Endothelial cell of umbilical vein (primary cell): ENCODE data around the gene RNF213. TPM values are rescaled to one million over a fixed set of nuclear protein-coding genes. Genes with fewer than 3 reads are reported as not detected.

Experiments used
- BruUV-seq: library from RNA; stranded (reverse); fragments of 400-500 nt; replicated peaks from 2 replicates; lab custom pipeline; 2021; lab: Mats Ljungman, UMichigan
- CTCF ChIA-PET: fragments of 300-600, 350-600 bp; sonication (Branson Sonifier 250); formaldehyde crosslinking; loops from one replicate; lab custom pipeline; 2021; ENCODE audit warnings: antibody characterized with exemption, inconsistent platforms; lab: Charles Lee
- POLR2A ChIA-PET: fragments of 300-600, 350-600 bp; sonication (Branson Sonifier 250); formaldehyde crosslinking; loops from one replicate; lab custom pipeline; 2021; ENCODE audit warnings: antibody characterized with exemption, inconsistent platforms; lab: Charles Lee
- DNase-seq: peaks from one replicate; pipeline ENCODE4 v3.0.0-alpha.2; 2011; ENCODE audit warnings: low read depth, low spot score
- FAIRE-seq: peaks from 2 replicates; lab custom pipeline; 2011; peaks lifted over from hg19 to GRCh38; lab: Jason Lieb, UNC
- H2AFZ ChIP-seq: 2 replicates; pipeline ENCODE4 v1.6.0; 2012; ENCODE audit warnings: low read depth, low read length, control low read depth, inconsistent platforms
- H3K27ac ChIP-seq: 2 replicates; pipeline ENCODE4 v1.5.1; 2011; ENCODE audit warnings: low read depth, mild to moderate bottlenecking, control low read depth, low read length, moderate library complexity; ENCODE audit not compliant: insufficient read depth
- H3K27me3 ChIP-seq, 2 experiments: 2 replicates each; pipeline versions ENCODE4 v1.6.0 to v1.6.1; 2011; ENCODE audit warnings: low read length in 2 of 2, mixed read lengths in 1 of 2; ENCODE audit not compliant: control insufficient read depth in 2 of 2, insufficient read depth in 2 of 2
- H3K36me3 ChIP-seq, 2 experiments: 2 replicates in 1 of 2; 3 replicates in 1 of 2; pipeline ENCODE4 v1.5.1; 2011; ENCODE audit warnings: low read length in 2 of 2, mild to moderate bottlenecking in 1 of 2, moderate library complexity in 1 of 2; ENCODE audit not compliant: control insufficient read depth in 2 of 2, insufficient read depth in 2 of 2; ENCODE audit errors: extremely low read depth in 1 of 2
- H3K4me1 ChIP-seq: 3 replicates; pipeline ENCODE4 v1.5.1; 2011; ENCODE audit warnings: mild to moderate bottlenecking, low read length; ENCODE audit not compliant: control insufficient read depth, insufficient read depth; ENCODE audit errors: extremely low read depth
- H3K4me2 ChIP-seq: 2 replicates; pipeline ENCODE4 v1.6.1; 2011; ENCODE audit warnings: low read length, control low read depth, mixed read lengths; ENCODE audit not compliant: insufficient read depth
- H3K4me3 ChIP-seq, 3 experiments: fragments of 200-600 bp in 1 of 3; sonication (generic), shearing (Covaris generic) in 1 of 3; replicated peaks in 1 of 3; 2 replicates each; pipeline ENCODE4 v1.5.1; 2011 to 2016; ENCODE audit warnings: control low read depth in 3 of 3, low read length in 3 of 3, mild to moderate bottlenecking in 2 of 3, inconsistent platforms in 1 of 3, low read depth in 1 of 3, moderate library complexity in 1 of 3; ENCODE audit not compliant: insufficient read depth in 1 of 3
- H3K79me2 ChIP-seq: 2 replicates; pipeline ENCODE4 v1.6.0; 2012; ENCODE audit warnings: low read length, inconsistent platforms; ENCODE audit not compliant: control insufficient read depth, insufficient read depth
- H3K9ac ChIP-seq: replicated peaks from 2 replicates; pipeline ENCODE3; 2011; ENCODE audit warnings: low read length, control low read depth; ENCODE audit not compliant: insufficient read depth; ENCODE audit errors: extremely low read depth
- H3K9me1 ChIP-seq: replicated peaks from 3 replicates; pipeline ENCODE4 v1.6.0; 2011; ENCODE audit warnings: mild to moderate bottlenecking, low read length; ENCODE audit not compliant: control insufficient read depth, insufficient read depth; ENCODE audit errors: extremely low read depth
- H3K9me3 ChIP-seq: replicated peaks from 2 replicates; pipeline ENCODE4 v1.5.1; 2012; ENCODE audit warnings: low read length, inconsistent platforms; ENCODE audit not compliant: control insufficient read depth, insufficient read depth
- H4K20me1 ChIP-seq: replicated peaks from 2 replicates; pipeline ENCODE3; 2011; ENCODE audit warnings: mild to moderate bottlenecking, low read length; ENCODE audit not compliant: control insufficient read depth, insufficient read depth; ENCODE audit errors: extremely low read depth
- EZH2 ChIP-seq: IDR thresholded peaks from 2 replicates; pipeline ENCODE4 v1.6.1; 2012; ENCODE audit warnings: borderline replicate concordance, low read depth, mild to moderate bottlenecking, moderate library complexity, low read length, inconsistent platforms; ENCODE audit not compliant: severe bottlenecking
- FOS ChIP-seq: IDR thresholded peaks from 2 replicates; pipeline ENCODE4 v1.6.1; 2011; ENCODE audit warnings: mild to moderate bottlenecking, low read length, moderate library complexity, borderline replicate concordance; ENCODE audit not compliant: insufficient read depth
- GATA2 ChIP-seq: IDR thresholded peaks from 2 replicates; pipeline ENCODE4 v1.7.0; 2011; ENCODE audit warnings: low read depth, mild to moderate bottlenecking, moderate library complexity, mixed read lengths, low read length; ENCODE audit not compliant: insufficient read length, insufficient read depth
- JUN ChIP-seq: IDR thresholded peaks from 2 replicates; pipeline ENCODE4 v1.6.1; 2011; ENCODE audit warnings: borderline replicate concordance, low read depth; ENCODE audit not compliant: insufficient read length, insufficient read depth
- MYC ChIP-seq: IDR thresholded peaks from one replicate; pipeline ENCODE4 v1.6.1; 2011; ENCODE audit warnings: mild to moderate bottlenecking, low read depth, low read length
- POLR2A ChIP-seq: IDR thresholded peaks from 2 replicates; pipeline ENCODE4 v1.6.1; 2012; ENCODE audit warnings: low read depth, mild to moderate bottlenecking, control low read depth, low read length
- POLR2AphosphoS5 ChIP-seq: IDR thresholded peaks from 2 replicates; pipeline ENCODE4 v1.6.1; 2012; ENCODE audit warnings: low read depth, mild to moderate bottlenecking, control low read depth, low read length, moderate library complexity; ENCODE audit not compliant: insufficient read depth
- dilution Hi-C: fragments of 300-500 bp; cut with MboI; formaldehyde crosslinking; loops from one replicate; pipeline ENCODE4 v1.15.0; 2019; ENCODE audit warnings: low sequenced_read_pairs; ENCODE audit not compliant: extremely low pct_ligation_motif_present
- intact Hi-C: fragments of 100-400 bp; cut with micrococcal nuclease; formaldehyde crosslinking; loops from one replicate; pipeline ENCODE4 v1.10.0; 2022
- polyA plus RNA-seq, 4 experiments: library from polyadenylated mRNA; depleted of rRNA in 3 of 4; stranded (reverse) in 3 of 4; unstranded in 1 of 4; fragments of >200 nt; gene quantifications; 2 replicates each; pipeline versions ENCODE4 v1.2.1 to v1.2.3, GENCODE V29; 2011 to 2012; ENCODE audit warnings: missing spikeins in 1 of 4
- total RNA-seq: library from RNA; stranded (reverse); gene quantifications from 2 replicates; pipeline ENCODE4 v1.2.3, GENCODE V29; 2021
- TF ChIP-seq, protein P1 (sequence below), 2 donors: IDR thresholded peaks; 1 replicate in 1 of 2; 2 replicates in 1 of 2; pipeline ENCODE4 v1.5.1; 2011; ENCODE audit warnings: low read length in 2 of 2, mild to moderate bottlenecking in 2 of 2, moderate library complexity in 2 of 2, control low read depth in 1 of 2, inconsistent platforms in 1 of 2, low read depth in 1 of 2; ENCODE audit not compliant: insufficient read depth in 1 of 2; ENCODE audit errors: extremely low read depth in 1 of 2
- TF ChIP-seq, protein P2 (sequence below): IDR thresholded peaks from 2 replicates; pipeline ENCODE4 v1.6.1; 2011; ENCODE audit not compliant: insufficient read depth, insufficient read length

The RNF213 gene
- total and polyA plus RNA-seq, 2 donors (not counting 3 experiments of a cell fraction or from before 2014, with no cell fraction given): 36.5 to 116 TPM

DNA sequence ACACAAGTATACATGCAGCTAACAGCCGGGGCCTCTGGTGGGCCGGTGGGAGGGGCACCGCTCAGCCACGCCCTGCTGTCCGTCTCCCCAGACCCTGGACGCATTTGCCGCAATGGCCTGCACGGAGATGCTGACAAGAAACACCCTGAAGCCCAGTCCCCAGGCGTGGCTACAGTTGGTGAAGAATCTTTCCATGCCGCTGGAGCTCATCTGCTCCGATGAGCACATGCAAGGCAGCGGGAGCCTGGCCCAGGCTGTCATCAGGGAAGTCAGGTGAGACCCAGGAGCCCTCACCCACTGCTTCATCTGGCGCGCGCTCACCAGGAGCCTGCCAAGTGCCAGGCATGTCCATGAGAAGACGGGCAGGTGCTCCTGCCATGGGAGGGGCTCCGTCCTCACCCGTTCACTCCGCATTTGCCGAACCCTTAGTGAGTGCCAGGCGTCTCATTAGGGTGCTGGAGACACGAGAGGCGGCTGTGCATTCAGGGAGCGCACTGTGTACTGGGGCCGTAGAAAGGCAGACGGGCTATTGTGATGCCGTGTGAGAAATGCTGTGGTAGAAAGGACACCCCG, 103.0 kb downstream of the RNF213 start:
- Histone ChIP-seq H3K27ac (no peak overlapping the region), H3K79me2 (no peaks in the 10 kb centered on the region), H3K4me3 (no peak overlapping the region), H2AFZ (no peak overlapping the region), H3K27me3 (no peaks in the 10 kb centered on the region), H3K4me1 (no peaks in the 10 kb centered on the region), H3K36me3 (peaks cover 24 to 56% of the 10 kb centered on the region in 2 experiments), H3K9me3 (no peaks in the 10 kb centered on the region), H3K4me2 (no peak overlapping the region), H3K9ac (no peak overlapping the region), H4K20me1 (no peaks in the 10 kb centered on the region), H3K9me1 (no peaks in the 10 kb centered on the region)
- intact Hi-C loops: loop anchor here (10.0 kb wide), 1 partner anchor 259 kb away; the partner anchor contains the start of gene GAA
- dilution Hi-C loops: no loop called here
- BruUV-seq: no TSS peak
- FAIRE-seq (no peak), DNase-seq (no peak)
- ChIA-PET CTCF (interaction anchor here (1.2 to 4.9 kb wide), 4 partner anchors 18 to 281 kb away, joined by 3 to 46 read pairs (median 6); partner anchors contain the start of gene GAA), POLR2A (no interaction called here)
- TF ChIP-seq POLR2A (no peak), POLR2AphosphoS5 (no peak), FOS (no peak), EZH2 (no peak), JUN (no peak), GATA2 (no peak), MYC (no peak)
- TF ChIP-seq, protein P1, sequence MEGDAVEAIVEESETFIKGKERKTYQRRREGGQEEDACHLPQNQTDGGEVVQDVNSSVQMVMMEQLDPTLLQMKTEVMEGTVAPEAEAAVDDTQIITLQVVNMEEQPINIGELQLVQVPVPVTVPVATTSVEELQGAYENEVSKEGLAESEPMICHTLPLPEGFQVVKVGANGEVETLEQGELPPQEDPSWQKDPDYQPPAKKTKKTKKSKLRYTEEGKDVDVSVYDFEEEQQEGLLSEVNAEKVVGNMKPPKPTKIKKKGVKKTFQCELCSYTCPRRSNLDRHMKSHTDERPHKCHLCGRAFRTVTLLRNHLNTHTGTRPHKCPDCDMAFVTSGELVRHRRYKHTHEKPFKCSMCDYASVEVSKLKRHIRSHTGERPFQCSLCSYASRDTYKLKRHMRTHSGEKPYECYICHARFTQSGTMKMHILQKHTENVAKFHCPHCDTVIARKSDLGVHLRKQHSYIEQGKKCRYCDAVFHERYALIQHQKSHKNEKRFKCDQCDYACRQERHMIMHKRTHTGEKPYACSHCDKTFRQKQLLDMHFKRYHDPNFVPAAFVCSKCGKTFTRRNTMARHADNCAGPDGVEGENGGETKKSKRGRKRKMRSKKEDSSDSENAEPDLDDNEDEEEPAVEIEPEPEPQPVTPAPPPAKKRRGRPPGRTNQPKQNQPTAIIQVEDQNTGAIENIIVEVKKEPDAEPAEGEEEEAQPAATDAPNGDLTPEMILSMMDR (IDR thresholded peaks at IDR 0.05; ENCODE audit: extremely low read depth in 1 of 2, insufficient read depth in 1 of 2, low read depth in 1 of 2, low read length in 2 of 2): no peak
- TF ChIP-seq, protein P2, sequence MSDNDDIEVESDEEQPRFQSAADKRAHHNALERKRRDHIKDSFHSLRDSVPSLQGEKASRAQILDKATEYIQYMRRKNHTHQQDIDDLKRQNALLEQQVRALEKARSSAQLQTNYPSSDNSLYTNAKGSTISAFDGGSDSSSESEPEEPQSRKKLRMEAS: no peak
